Activated T-cell treated with anti-CD3 and anti-CD28 coated beads for 4 hours (primary cell): ENCODE results near the gene LTBP1.

Experiments used
- DNase-seq: peaks from one replicate; pipeline ENCODE4 v3.0.0-alpha.2; 2020

The LTBP1 gene

GRCh38 chr2:33122726-33123125, 176.0 kb downstream of the LTBP1 start:
- no peak for DNase-seq

- no peak for DNase-seq
These were observed 176.5 kb downstream of the LTBP1 start for GRCh38 chr2:33123216-33123615.

- DNase-seq, result no peak
These were observed 179.8 kb downstream of the LTBP1 start for GRCh38 chr2:33126552-33126951.

GRCh38 chr2:33126958-33127357, 180.2 kb downstream of the LTBP1 start:
- DNase-seq, result no peak

GRCh38 chr2:33129263-33130053, 182.7 kb downstream of the LTBP1 start:
- no peak for DNase-seq

GRCh38 chr2:33130054-33130447, 183.3 kb downstream of the LTBP1 start:
- DNase-seq, result no peak

GRCh38 chr2:33130544-33130943, 183.8 kb downstream of the LTBP1 start:
- DNase-seq, result no peak

GRCh38 chr2:33131111-33131510, 184.4 kb downstream of the LTBP1 start:
- DNase-seq, result no peak

GRCh38 chr2:33131749-33132148, 185.0 kb downstream of the LTBP1 start:
- no peak for DNase-seq

- DNase-seq, result no peak
These were observed 186.8 kb downstream of the LTBP1 start for GRCh38 chr2:33133454-33133952.

- no peak for DNase-seq
These were observed 187.5 kb downstream of the LTBP1 start for GRCh38 chr2:33134086-33134771.

- DNase-seq, result no peak
These were observed 188.2 kb downstream of the LTBP1 start for GRCh38 chr2:33134791-33135560.

GRCh38 chr2:33135645-33136044, 188.9 kb downstream of the LTBP1 start:
- no peak for DNase-seq

- DNase-seq, result no peak
These were observed 189.3 kb downstream of the LTBP1 start for GRCh38 chr2:33136056-33136455.

GRCh38 chr2:33136566-33136965, 189.8 kb downstream of the LTBP1 start:
- DNase-seq, result no peak

- no peak for DNase-seq
These were observed 190.6 kb downstream of the LTBP1 start for GRCh38 chr2:33137331-33137730.

GRCh38 chr2:33139949-33140348, 193.2 kb downstream of the LTBP1 start:
- no peak for DNase-seq

GRCh38 chr2:33141476-33141875, 194.7 kb downstream of the LTBP1 start:
- no peak for DNase-seq

GRCh38 chr2:33142810-33143209, 196.1 kb downstream of the LTBP1 start:
- no peak for DNase-seq

- no peak for DNase-seq
These were observed 197.5 kb downstream of the LTBP1 start for GRCh38 chr2:33144243-33144642.

GRCh38 chr2:33145459-33145858, 198.7 kb downstream of the LTBP1 start:
- no peak for DNase-seq

- no peak for DNase-seq
These were observed 199.3 kb downstream of the LTBP1 start for GRCh38 chr2:33146102-33146501.

GRCh38 chr2:33153008-33153407, 206.3 kb downstream of the LTBP1 start:
- DNase-seq, result no peak
